ENCODE results near the gene SLC17A2. TPM values are rescaled to one million over a fixed set of nuclear protein-coding genes. Genes with fewer than 3 reads are reported as not detected.
"Not testable (repeated sequence)": the region's sequence is repeated elsewhere in the genome, so short reads cannot be mapped to it uniquely, and the experiment has no call there.

The SLC17A2 gene
- total RNA-seq, 1 experiment from 2014 or later, result not detected

GRCh38 chr6:25960734-25961133, 30.2 kb upstream of the SLC17A2 start:
- no peaks in the 10 kb centered on the region for H3K36me3 ChIP-seq (replicated peaks; ENCODE audit: control insufficient read depth, insufficient read depth, low read length)
- H3K27me3 ChIP-seq (ENCODE audit: control insufficient read depth, insufficient read depth, low read length), result no peaks in the 10 kb centered on the region; the same call in 1 of the 2 replicates
- H3K4me3 ChIP-seq (ENCODE audit: insufficient read depth, low read depth, low read length), result no peak overlapping the region
- no peak for DNase-seq

GRCh38 chr6:25959890-25960536, 29.5 kb upstream of the SLC17A2 start:
- no peaks in the 10 kb centered on the region for H3K27me3 ChIP-seq (ENCODE audit: control insufficient read depth, insufficient read depth, low read length)
- no peak for DNase-seq
- no peaks in the 10 kb centered on the region for H3K36me3 ChIP-seq (replicated peaks; ENCODE audit: control insufficient read depth, insufficient read depth, low read length)
- no peak overlapping the region for H3K4me3 ChIP-seq (ENCODE audit: insufficient read depth, low read depth, low read length)

GRCh38 chr6:25958700-25959162, 28.2 kb upstream of the SLC17A2 start:
- H3K4me3 ChIP-seq (ENCODE audit: insufficient read depth, low read depth, low read length), result no peak overlapping the region
- H3K27me3 ChIP-seq (ENCODE audit: control insufficient read depth, insufficient read depth, low read length), result no peaks in the 10 kb centered on the region
- no peaks in the 10 kb centered on the region for H3K36me3 ChIP-seq (replicated peaks; ENCODE audit: control insufficient read depth, insufficient read depth, low read length)
- no peak for DNase-seq

DNA sequence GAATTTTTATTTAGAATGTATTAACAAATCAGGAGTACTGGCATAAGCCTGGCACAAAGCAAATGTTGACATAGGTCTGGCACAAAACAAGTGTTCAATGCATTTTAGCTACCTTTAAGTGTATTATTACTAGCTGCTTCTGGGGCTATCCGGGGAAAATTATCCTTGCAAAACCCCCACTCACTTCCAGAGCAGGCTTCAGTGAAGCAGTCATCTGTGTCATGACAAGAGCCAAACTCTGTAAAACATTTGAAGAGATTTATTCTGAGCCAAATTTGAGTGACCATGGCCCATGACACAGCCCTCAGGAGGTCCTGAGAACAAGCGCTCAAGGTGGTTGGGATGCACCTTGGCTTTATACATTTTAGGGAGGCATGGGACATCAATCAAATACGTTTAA, 25.7 kb upstream of the SLC17A2 start:
- no peak overlapping the region for H3K4me3 ChIP-seq (ENCODE audit: insufficient read depth, low read depth, low read length)
- H3K36me3 ChIP-seq (replicated peaks; ENCODE audit: control insufficient read depth, insufficient read depth, low read length), result no peaks in the 10 kb centered on the region
- no peak for DNase-seq
- H3K27me3 ChIP-seq (ENCODE audit: control insufficient read depth, insufficient read depth, low read length), result no peaks in the 10 kb centered on the region

DNA sequence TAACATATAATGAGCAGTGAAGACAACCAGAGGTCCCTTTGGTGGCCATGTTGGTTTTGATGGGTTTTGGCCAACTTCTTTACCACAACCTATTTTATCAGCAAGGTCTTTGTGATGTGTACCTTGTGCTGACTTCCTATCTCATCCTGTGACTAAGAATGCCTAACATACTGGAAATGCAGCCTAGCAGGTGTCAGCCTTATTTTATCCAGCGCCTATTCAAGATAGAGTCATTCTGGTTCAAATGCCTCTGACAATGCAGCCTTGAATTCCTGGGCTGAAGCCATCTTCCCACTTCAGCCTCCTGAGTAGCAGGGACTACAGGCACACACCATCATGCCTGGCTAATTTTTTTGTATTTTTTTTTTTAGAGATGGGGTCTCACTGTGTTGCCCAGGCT, 24.3 kb upstream of the SLC17A2 start:
- Histone ChIP-seq H3K36me3 (replicated peaks; ENCODE audit: control insufficient read depth, insufficient read depth, low read length) (no peaks in the 10 kb centered on the region), H3K27me3 (ENCODE audit: control insufficient read depth, insufficient read depth, low read length) (no peaks in the 10 kb centered on the region), H3K4me3 (ENCODE audit: insufficient read depth, low read depth, low read length) (no peak overlapping the region)
- no peak for DNase-seq

- H3K27me3 ChIP-seq (ENCODE audit: control insufficient read depth, insufficient read depth, low read length), result no peaks in the 10 kb centered on the region
- no peak overlapping the region for H3K4me3 ChIP-seq (ENCODE audit: insufficient read depth, low read depth, low read length)
- no peaks in the 10 kb centered on the region for H3K36me3 ChIP-seq (replicated peaks; ENCODE audit: control insufficient read depth, insufficient read depth, low read length)
- no peak for DNase-seq
Observed at GRCh38 chr6:25953733-25954132, 23.2 kb upstream of the SLC17A2 start.

DNA sequence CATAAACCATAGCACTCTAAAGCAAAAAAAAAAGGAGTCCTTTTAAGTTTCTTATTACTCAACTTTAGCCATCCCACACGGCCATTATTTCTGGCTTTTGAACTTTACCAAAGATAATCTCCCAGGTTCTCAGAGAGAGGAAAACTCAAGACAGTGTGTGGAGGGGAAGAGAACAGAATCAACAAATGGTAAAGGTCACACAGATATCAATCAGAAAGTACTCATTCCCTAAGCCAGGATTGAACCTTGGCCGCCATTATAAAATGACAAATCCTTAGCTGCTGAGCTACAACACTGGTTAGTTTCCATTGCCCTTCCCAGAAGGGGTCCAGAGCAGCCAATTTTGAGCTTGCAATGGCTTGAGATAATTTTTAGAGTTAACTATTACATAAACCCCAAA, 22.0 kb upstream of the SLC17A2 start:
- Histone ChIP-seq H3K4me3 (ENCODE audit: insufficient read depth, low read depth, low read length) (no peak overlapping the region), H3K27me3 (ENCODE audit: control insufficient read depth, insufficient read depth, low read length) (no peaks in the 10 kb centered on the region), H3K36me3 (replicated peaks; ENCODE audit: control insufficient read depth, insufficient read depth, low read length) (no peaks in the 10 kb centered on the region)
- no peak for DNase-seq

DNA sequence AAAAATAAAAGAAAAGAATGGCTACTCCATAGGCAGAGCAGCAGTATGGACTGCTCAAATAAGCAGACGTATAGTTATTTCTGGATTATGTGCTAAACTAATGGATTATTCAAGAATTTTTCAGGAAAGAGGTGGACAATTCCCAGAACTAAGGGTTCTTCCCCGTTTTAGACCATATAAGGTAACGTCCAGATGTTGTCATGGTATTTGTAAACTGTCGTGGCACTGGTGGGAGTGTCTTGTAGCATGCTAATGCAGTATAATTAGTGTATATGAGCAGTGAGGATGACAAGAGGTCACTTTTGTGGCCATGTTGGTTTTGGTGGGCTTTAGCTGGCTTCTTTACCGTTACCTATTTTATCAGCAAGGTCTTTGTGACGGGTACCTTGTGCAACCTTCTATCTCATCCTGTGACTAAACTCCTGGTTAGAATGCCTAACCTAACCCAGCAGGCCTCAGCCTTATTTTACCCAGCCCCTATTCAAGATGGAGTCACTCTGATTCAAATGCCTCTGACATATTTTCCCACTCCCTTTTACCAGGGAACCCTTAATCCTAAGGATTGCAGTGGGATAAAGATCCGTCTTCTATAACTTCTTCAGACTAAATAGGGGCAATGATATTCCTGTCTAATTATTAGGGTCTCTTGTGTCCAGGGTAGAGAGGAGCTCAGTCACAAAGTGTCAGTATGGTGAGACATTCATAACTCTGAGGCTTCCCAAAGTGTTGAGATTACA, 21.0 kb upstream of the SLC17A2 start:
- no peaks in the 10 kb centered on the region for H3K27me3 ChIP-seq (ENCODE audit: control insufficient read depth, insufficient read depth, low read length)
- H3K36me3 ChIP-seq (replicated peaks; ENCODE audit: control insufficient read depth, insufficient read depth, low read length), result no peaks in the 10 kb centered on the region
- H3K4me3 ChIP-seq (ENCODE audit: insufficient read depth, low read depth, low read length), result no peak overlapping the region
- no peak for DNase-seq

DNA sequence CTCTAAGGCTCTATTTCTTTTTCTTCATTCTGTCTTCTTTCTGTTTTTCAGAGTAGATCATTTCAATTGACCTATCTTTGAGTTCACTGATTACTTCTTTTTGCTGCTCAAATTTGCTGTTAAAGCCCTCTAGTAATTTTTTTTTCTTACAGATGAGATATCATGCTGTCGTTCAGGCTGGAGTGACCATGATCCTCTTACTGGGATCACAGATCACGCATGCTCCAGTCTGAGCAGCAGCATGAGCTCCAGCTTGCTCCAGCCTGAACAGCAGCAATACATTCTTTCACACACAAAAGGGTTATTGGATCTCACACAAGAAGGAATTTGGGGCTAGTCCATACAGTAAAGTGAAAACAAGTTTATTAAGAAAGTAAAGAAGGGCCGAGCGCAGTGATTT, 19.8 kb upstream of the SLC17A2 start:
- Histone ChIP-seq H3K36me3 (replicated peaks; ENCODE audit: control insufficient read depth, insufficient read depth, low read length) (no peaks in the 10 kb centered on the region), H3K27me3 (ENCODE audit: control insufficient read depth, insufficient read depth, low read length) (no peaks in the 10 kb centered on the region), H3K4me3 (ENCODE audit: insufficient read depth, low read depth, low read length) (no peak overlapping the region)
- DNase-seq, result no peak

GRCh38 chr6:25949695-25950094, 19.2 kb upstream of the SLC17A2 start:
- no peak for DNase-seq
- H3K27me3 ChIP-seq (ENCODE audit: control insufficient read depth, insufficient read depth, low read length), result no peaks in the 10 kb centered on the region
- no peaks in the 10 kb centered on the region for H3K36me3 ChIP-seq (replicated peaks; ENCODE audit: control insufficient read depth, insufficient read depth, low read length)
- H3K4me3 ChIP-seq (ENCODE audit: insufficient read depth, low read depth, low read length), result no peak overlapping the region

DNA sequence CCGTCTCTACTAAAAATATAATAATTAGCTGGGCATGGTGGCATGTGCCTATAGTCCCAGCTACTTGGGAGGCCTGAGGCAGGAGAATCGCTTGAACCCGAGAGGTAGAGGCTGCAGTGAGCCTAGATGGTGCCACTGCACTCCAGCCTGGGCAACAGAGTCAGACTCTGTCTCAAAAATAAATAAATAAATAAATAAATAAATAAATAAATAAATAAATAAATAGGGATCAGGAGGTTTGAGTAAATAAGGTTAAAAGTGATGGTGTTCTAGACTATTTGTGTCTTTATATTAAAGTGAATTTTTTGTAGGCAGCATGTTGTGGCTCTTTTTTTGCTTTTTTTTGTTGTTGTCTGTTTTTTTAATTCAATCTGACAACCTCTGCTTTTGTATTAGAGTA, 17.0 kb upstream of the SLC17A2 start:
- not testable (repeated sequence) for H3K36me3 ChIP-seq (replicated peaks; ENCODE audit: control insufficient read depth, insufficient read depth, low read length); H3K4me3 ChIP-seq (ENCODE audit: insufficient read depth, low read depth, low read length); H3K27me3 ChIP-seq (ENCODE audit: control insufficient read depth, insufficient read depth, low read length); DNase-seq

- H3K36me3 ChIP-seq (replicated peaks; ENCODE audit: control insufficient read depth, insufficient read depth, low read length), result no peaks in the 10 kb centered on the region
- no peak for DNase-seq
- no peaks in the 10 kb centered on the region for H3K27me3 ChIP-seq (ENCODE audit: control insufficient read depth, insufficient read depth, low read length)
- no peak overlapping the region for H3K4me3 ChIP-seq (ENCODE audit: insufficient read depth, low read depth, low read length)
Observed at GRCh38 chr6:25946631-25947030, 16.1 kb upstream of the SLC17A2 start.

- not testable (repeated sequence) for H3K4me3 ChIP-seq (ENCODE audit: insufficient read depth, low read depth, low read length); DNase-seq; H3K27me3 ChIP-seq (ENCODE audit: control insufficient read depth, insufficient read depth, low read length); H3K36me3 ChIP-seq (replicated peaks; ENCODE audit: control insufficient read depth, insufficient read depth, low read length)
Observed at GRCh38 chr6:25945738-25946137, 15.2 kb upstream of the SLC17A2 start.

DNA sequence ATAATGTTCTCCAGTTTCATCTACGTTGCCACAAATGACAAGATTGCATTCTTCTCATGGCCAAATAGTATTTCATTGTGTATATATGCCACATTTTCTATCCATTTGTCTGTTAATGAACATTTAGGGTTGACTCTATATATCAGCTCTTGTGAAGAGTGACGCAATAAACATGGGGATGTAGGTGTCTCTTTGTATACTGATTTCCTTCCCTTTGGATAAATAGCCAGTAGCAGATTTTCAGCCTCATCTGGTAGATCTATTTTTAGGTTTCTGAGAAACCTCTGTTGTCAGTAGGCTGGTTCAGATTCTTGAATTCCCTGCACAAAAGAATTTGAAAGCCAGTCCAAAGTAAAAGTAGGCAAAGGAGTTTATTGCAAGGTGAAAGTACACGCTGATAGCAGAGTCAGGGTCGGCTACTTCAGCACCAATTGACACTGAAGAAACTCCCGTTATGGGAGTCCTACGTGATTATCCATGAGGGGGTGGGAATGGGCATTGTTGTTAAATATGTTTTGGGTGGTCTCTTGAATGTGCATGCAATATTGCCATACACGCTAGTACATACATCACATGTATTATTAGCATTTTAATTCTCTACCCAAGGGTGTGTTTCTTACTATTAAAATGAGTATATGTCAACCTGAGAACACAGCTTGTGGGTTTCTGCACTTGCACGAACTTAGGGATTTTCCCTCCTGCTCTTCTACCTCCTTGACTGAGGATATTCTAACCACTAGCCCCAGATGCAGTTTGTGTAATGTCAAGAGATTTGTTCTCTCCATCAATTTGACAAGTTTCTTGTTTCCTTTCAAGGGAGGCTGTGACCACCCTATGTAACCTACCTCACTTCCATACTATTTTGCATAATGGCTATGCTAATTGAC, 14.4 kb upstream of the SLC17A2 start:
- no peak for DNase-seq
- H3K4me3 ChIP-seq (ENCODE audit: insufficient read depth, low read depth, low read length), result no peak overlapping the region
- no peaks in the 10 kb centered on the region for H3K36me3 ChIP-seq (replicated peaks; ENCODE audit: control insufficient read depth, insufficient read depth, low read length)
- H3K27me3 ChIP-seq (ENCODE audit: control insufficient read depth, insufficient read depth, low read length), result no peaks in the 10 kb centered on the region

DNA sequence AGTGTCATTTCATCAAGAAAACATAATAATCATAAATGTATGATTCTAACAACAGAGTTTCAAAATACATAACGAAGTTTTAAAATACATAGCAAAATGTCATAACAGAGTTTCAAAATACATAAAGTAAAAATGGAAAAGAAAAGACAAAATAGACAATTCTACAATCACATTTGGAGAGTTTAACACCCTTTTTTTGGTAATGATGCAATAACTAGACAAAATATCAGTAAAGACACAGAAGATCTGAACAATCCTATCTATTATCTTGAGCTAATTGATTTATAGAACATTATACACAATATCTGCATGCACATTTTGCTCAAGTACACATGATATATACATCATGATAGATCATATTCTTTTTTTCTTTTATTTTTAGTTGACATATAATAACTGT, 13.4 kb upstream of the SLC17A2 start:
- Histone ChIP-seq H3K4me3 (ENCODE audit: insufficient read depth, low read depth, low read length) (no peak overlapping the region), H3K36me3 (replicated peaks; ENCODE audit: control insufficient read depth, insufficient read depth, low read length) (no peaks in the 10 kb centered on the region), H3K27me3 (ENCODE audit: control insufficient read depth, insufficient read depth, low read length) (no peaks in the 10 kb centered on the region)
- DNase-seq, result no peak

Measured in H7 (cell line).